HEK293T (cell line): ENCODE data around the gene CREB5.

Experiments
- ARNT ChIP-seq: fragments of 450-650 bp; IDR thresholded peaks from 2 replicates; pipeline ENCODE4 v1.6.1; 2017; ENCODE audit warnings: mild to moderate bottlenecking
- BHLHE40 ChIP-seq: fragments of 450-650 bp; IDR thresholded peaks from 2 replicates; pipeline ENCODE4 v1.6.1; 2016; ENCODE audit warnings: mild to moderate bottlenecking, moderate library complexity, borderline replicate concordance
- CTBP1 ChIP-seq: fragments of 450-650 bp; IDR thresholded peaks from 2 replicates; pipeline ENCODE4 v1.6.1; 2016; ENCODE audit warnings: borderline replicate concordance
- ELF4 ChIP-seq: fragments of 450-650 bp; IDR thresholded peaks from 2 replicates; pipeline ENCODE4 v1.6.1; 2017; ENCODE audit warnings: antibody characterized with exemption
- FOXM1 ChIP-seq: fragments of 450-650 bp; IDR thresholded peaks from 2 replicates; pipeline ENCODE4 v1.6.1; 2017; ENCODE audit warnings: mild to moderate bottlenecking, borderline replicate concordance
- L3MBTL2 ChIP-seq: fragments of 450-650 bp; conservative IDR thresholded peaks from 2 replicates; pipeline ENCODE4 v1.6.1; 2016; ENCODE audit warnings: mild to moderate bottlenecking
- LEF1 ChIP-seq: fragments of 450-650 bp; IDR thresholded peaks from 2 replicates; pipeline ENCODE4 v1.6.1; 2017; ENCODE audit warnings: mild to moderate bottlenecking, borderline replicate concordance
- SP1 ChIP-seq: fragments of 450-650 bp; IDR thresholded peaks from 2 replicates; pipeline ENCODE4 v1.6.1; 2017
- TARDBP ChIP-seq: fragments of 450-650 bp; IDR thresholded peaks from 2 replicates; pipeline ENCODE4 v1.6.1; 2016
- ZNF384 ChIP-seq: fragments of 450-650 bp; IDR thresholded peaks from 2 replicates; pipeline ENCODE4 v1.6.1; 2016

GRCh38 chr7:28671526-28671925, 259.2 kb downstream of the CREB5 start:
- TF ChIP-seq SP1 = no peak
- no peak for TF ChIP-seq BHLHE40
- no peak for TF ChIP-seq L3MBTL2
- no peak for TF ChIP-seq ELF4
- no peak for TF ChIP-seq ZNF384
- TF ChIP-seq LEF1 = no peak
- no peak for TF ChIP-seq CTBP1
- TF ChIP-seq ARNT = no peak
- TF ChIP-seq TARDBP = no peak
- no peak for TF ChIP-seq FOXM1
